Measurements from ENCODE around the gene ECPAS.
"Not testable (repeated sequence)": the region's sequence is repeated elsewhere in the genome, so short reads cannot be mapped to it uniquely, and the experiment has no call there.

Gene ECPAS

GRCh38 chr9:111375817-111376564 lies 108.2 kb downstream of the ECPAS start:
- Histone ChIP-seq H3K9me3 (ENCODE audit: control insufficient read depth, insufficient read depth, low read length) (no peaks in the 10 kb centered on the region), H3K36me3 (ENCODE audit: insufficient read depth, low read length) (peaks cover 31% of the 10 kb centered on the region)

GRCh38 chr9:111375062-111375461 lies 109.1 kb downstream of the ECPAS start:
- Histone ChIP-seq H3K36me3 (ENCODE audit: insufficient read depth, low read length) (peaks cover 36% of the 10 kb centered on the region), H3K4me1 (ENCODE audit: insufficient read depth, low read length) (no peaks in the 10 kb centered on the region), H3K9ac (ENCODE audit: low read depth, low read length) (no peak overlapping the region), H3K9me3 (ENCODE audit: control insufficient read depth, insufficient read depth, low read length) (no peaks in the 10 kb centered on the region)

More at GRCh38 chr9:111375817-111376564, 108.2 kb downstream of the ECPAS start:
- H3K9ac ChIP-seq (ENCODE audit: low read depth, low read length), result no peak overlapping the region
- H3K4me1 ChIP-seq (ENCODE audit: insufficient read depth, low read length), result no peaks in the 10 kb centered on the region

- peaks cover 38% of the 10 kb centered on the region for H3K36me3 ChIP-seq (ENCODE audit: insufficient read depth, low read length)
- H3K9ac ChIP-seq (ENCODE audit: low read depth, low read length), result no peak overlapping the region
Measured at GRCh38 chr9:111372297-111372696, 111.9 kb downstream of the ECPAS start.

GRCh38 chr9:111366978-111367377 lies 117.2 kb downstream of the ECPAS start:
- H3K9me3 ChIP-seq (ENCODE audit: control insufficient read depth, insufficient read depth, low read length), result no peaks in the 10 kb centered on the region
- no peak overlapping the region for H3K9ac ChIP-seq (ENCODE audit: low read depth, low read length)
- no peaks in the 10 kb centered on the region for H3K4me1 ChIP-seq (ENCODE audit: insufficient read depth, low read length)
- peaks cover 28% of the 10 kb centered on the region for H3K36me3 ChIP-seq (ENCODE audit: insufficient read depth, low read length)

More at GRCh38 chr9:111372297-111372696, 111.9 kb downstream of the ECPAS start:
- H3K9me3 ChIP-seq (ENCODE audit: control insufficient read depth, insufficient read depth, low read length), result no peaks in the 10 kb centered on the region
- H3K4me1 ChIP-seq (ENCODE audit: insufficient read depth, low read length), result no peaks in the 10 kb centered on the region

GRCh38 chr9:111362526-111362925 lies 121.7 kb downstream of the ECPAS start:
- no peaks in the 10 kb centered on the region for H3K4me1 ChIP-seq (ENCODE audit: insufficient read depth, low read length)
- H3K9me3 ChIP-seq (ENCODE audit: control insufficient read depth, insufficient read depth, low read length), result no peaks in the 10 kb centered on the region
- H3K36me3 ChIP-seq (ENCODE audit: insufficient read depth, low read length), result peaks cover 4% of the 10 kb centered on the region
- no peak overlapping the region for H3K9ac ChIP-seq (ENCODE audit: low read depth, low read length)

- H3K36me3 ChIP-seq (ENCODE audit: insufficient read depth, low read length), result peaks cover 3% of the 10 kb centered on the region
- H3K9me3 ChIP-seq (ENCODE audit: control insufficient read depth, insufficient read depth, low read length), result no peaks in the 10 kb centered on the region
Measured at GRCh38 chr9:111360881-111361280, 123.3 kb downstream of the ECPAS start.

GRCh38 chr9:111356481-111357244 lies 127.5 kb downstream of the ECPAS start:
- Histone ChIP-seq H3K9ac (ENCODE audit: low read depth, low read length) (no peak overlapping the region), H3K4me1 (ENCODE audit: insufficient read depth, low read length) (peaks cover 5% of the 10 kb centered on the region; the same call in 1 of the 2 replicates), H3K36me3 (ENCODE audit: insufficient read depth, low read length) (no peaks in the 10 kb centered on the region; the same call in 1 of the 2 replicates), H3K9me3 (ENCODE audit: control insufficient read depth, insufficient read depth, low read length) (no peaks in the 10 kb centered on the region)

More at GRCh38 chr9:111360881-111361280, 123.3 kb downstream of the ECPAS start:
- H3K9ac ChIP-seq (ENCODE audit: low read depth, low read length), result no peak overlapping the region
- H3K4me1 ChIP-seq (ENCODE audit: insufficient read depth, low read length), result peaks cover 5% of the 10 kb centered on the region; the same call in 1 of the 2 replicates

GRCh38 chr9:111352545-111352944 lies 131.6 kb downstream of the ECPAS start:
- Histone ChIP-seq H3K9me3 (ENCODE audit: control insufficient read depth, insufficient read depth, low read length) (no peaks in the 10 kb centered on the region), H3K9ac (ENCODE audit: low read depth, low read length) (no peak overlapping the region), H3K36me3 (ENCODE audit: insufficient read depth, low read length) (no peaks in the 10 kb centered on the region), H3K4me1 (ENCODE audit: insufficient read depth, low read length) (peaks cover 5% of the 10 kb centered on the region; the same call in 1 of the 2 replicates)

GRCh38 chr9:111350556-111350955 lies 133.6 kb downstream of the ECPAS start:
- Histone ChIP-seq H3K9me3 (ENCODE audit: control insufficient read depth, insufficient read depth, low read length) (no peaks in the 10 kb centered on the region), H3K36me3 (ENCODE audit: insufficient read depth, low read length) (no peaks in the 10 kb centered on the region), H3K4me1 (ENCODE audit: insufficient read depth, low read length) (no peaks in the 10 kb centered on the region), H3K9ac (ENCODE audit: low read depth, low read length) (no peak overlapping the region)

GRCh38 chr9:111349766-111350165 lies 134.4 kb downstream of the ECPAS start:
- Histone ChIP-seq H3K4me1 (ENCODE audit: insufficient read depth, low read length) (no peaks in the 10 kb centered on the region), H3K9me3 (ENCODE audit: control insufficient read depth, insufficient read depth, low read length) (no peaks in the 10 kb centered on the region), H3K36me3 (ENCODE audit: insufficient read depth, low read length) (no peaks in the 10 kb centered on the region), H3K9ac (ENCODE audit: low read depth, low read length) (no peak overlapping the region)

GRCh38 chr9:111348821-111349271 lies 135.3 kb downstream of the ECPAS start:
- no peaks in the 10 kb centered on the region for H3K9me3 ChIP-seq (ENCODE audit: control insufficient read depth, insufficient read depth, low read length)
- no peaks in the 10 kb centered on the region for H3K4me1 ChIP-seq (ENCODE audit: insufficient read depth, low read length)
- no peaks in the 10 kb centered on the region for H3K36me3 ChIP-seq (ENCODE audit: insufficient read depth, low read length)
- H3K9ac ChIP-seq (ENCODE audit: low read depth, low read length), result no peak overlapping the region; the same call in 1 of the 2 replicates

GRCh38 chr9:111334318-111334863 lies 149.8 kb downstream of the ECPAS start:
- not testable (repeated sequence) for H3K4me1 ChIP-seq (ENCODE audit: insufficient read depth, low read length); H3K9ac ChIP-seq (ENCODE audit: low read depth, low read length); H3K9me3 ChIP-seq (ENCODE audit: control insufficient read depth, insufficient read depth, low read length); H3K36me3 ChIP-seq (ENCODE audit: insufficient read depth, low read length)

- no peaks in the 10 kb centered on the region for H3K36me3 ChIP-seq (ENCODE audit: insufficient read depth, low read length)
- H3K4me1 ChIP-seq (ENCODE audit: insufficient read depth, low read length), result no peaks in the 10 kb centered on the region
- H3K9ac ChIP-seq (ENCODE audit: low read depth, low read length), result no peak within 1 kb of the TSS
- no peaks in the 10 kb centered on the region for H3K9me3 ChIP-seq (ENCODE audit: control insufficient read depth, insufficient read depth, low read length)
Measured at GRCh38 chr9:111330124-111330523, 154.1 kb downstream of the ECPAS start, which contains the start of gene OR2K2. Gene OR2K2 (minus strand): TSS chr9:111330224. CDS start chr9:111328433, 1,791 bp downstream.

- H3K4me1 ChIP-seq (ENCODE audit: insufficient read depth, low read length), result no peaks in the 10 kb centered on the region
- H3K9ac ChIP-seq (ENCODE audit: low read depth, low read length), result no peak overlapping the region
- H3K9me3 ChIP-seq (ENCODE audit: control insufficient read depth, insufficient read depth, low read length), result no peaks in the 10 kb centered on the region; the same call in 1 of the 2 replicates
- no peaks in the 10 kb centered on the region for H3K36me3 ChIP-seq (ENCODE audit: insufficient read depth, low read length)
Measured at GRCh38 chr9:111320631-111321030, 163.6 kb downstream of the ECPAS start.
